Gastroesophageal sphincter (tissue), 3 donors: Measurements from ENCODE around the gene CTSO.

Experiments used
- POLR2A ChIP-seq, 2 donors: fragments of 450-650 bp; IDR thresholded peaks; one replicate each; pipeline ENCODE4 v1.6.1; 2017; ENCODE audit warnings: antibody characterized with exemption in 2 of 2, mild to moderate bottlenecking in 2 of 2, moderate library complexity in 1 of 2
- TF ChIP-seq, protein P1 (sequence below), 4 experiments: fragments of 200-600 bp in 2 of 4; fragments of 450-650 bp in 2 of 4; sonication (generic) in 1 of 4; IDR thresholded peaks; one replicate each; pipeline ENCODE4 v1.5.1; 2017 to 2019; ENCODE audit warnings: antibody characterized with exemption in 4 of 4, mild to moderate bottlenecking in 2 of 4, moderate library complexity in 2 of 4

DNA sequence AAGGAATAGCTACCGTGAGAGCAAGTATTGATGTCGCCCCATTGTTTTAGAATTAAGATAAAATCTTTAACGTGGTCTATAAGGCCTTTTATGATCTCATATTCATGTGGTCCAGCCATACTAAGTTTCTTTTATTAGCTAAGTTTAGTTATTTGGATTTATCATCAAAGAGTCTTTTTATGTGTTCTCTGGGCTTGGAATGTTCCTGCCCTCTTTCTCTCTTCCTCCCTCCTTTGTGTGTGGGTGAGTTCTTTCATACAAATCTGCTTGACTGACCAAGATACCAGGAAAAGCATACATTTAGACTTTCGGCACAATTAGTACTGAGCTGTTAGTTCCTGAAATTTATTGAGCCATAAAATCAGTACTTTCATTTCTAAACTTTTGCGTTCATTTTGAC lies 38.9 kb downstream of the CTSO start:
- TF ChIP-seq, protein P1, sequence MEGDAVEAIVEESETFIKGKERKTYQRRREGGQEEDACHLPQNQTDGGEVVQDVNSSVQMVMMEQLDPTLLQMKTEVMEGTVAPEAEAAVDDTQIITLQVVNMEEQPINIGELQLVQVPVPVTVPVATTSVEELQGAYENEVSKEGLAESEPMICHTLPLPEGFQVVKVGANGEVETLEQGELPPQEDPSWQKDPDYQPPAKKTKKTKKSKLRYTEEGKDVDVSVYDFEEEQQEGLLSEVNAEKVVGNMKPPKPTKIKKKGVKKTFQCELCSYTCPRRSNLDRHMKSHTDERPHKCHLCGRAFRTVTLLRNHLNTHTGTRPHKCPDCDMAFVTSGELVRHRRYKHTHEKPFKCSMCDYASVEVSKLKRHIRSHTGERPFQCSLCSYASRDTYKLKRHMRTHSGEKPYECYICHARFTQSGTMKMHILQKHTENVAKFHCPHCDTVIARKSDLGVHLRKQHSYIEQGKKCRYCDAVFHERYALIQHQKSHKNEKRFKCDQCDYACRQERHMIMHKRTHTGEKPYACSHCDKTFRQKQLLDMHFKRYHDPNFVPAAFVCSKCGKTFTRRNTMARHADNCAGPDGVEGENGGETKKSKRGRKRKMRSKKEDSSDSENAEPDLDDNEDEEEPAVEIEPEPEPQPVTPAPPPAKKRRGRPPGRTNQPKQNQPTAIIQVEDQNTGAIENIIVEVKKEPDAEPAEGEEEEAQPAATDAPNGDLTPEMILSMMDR (IDR thresholded peaks at IDR 0.05): no peak
- no peak for TF ChIP-seq POLR2A (IDR thresholded peaks at IDR 0.05)
